Frontal cortex (tissue), 4 donors: ENCODE measurements around the gene SMCO2. TPM values are rescaled to one million over a fixed set of nuclear protein-coding genes. Genes with fewer than 3 reads are reported as not detected.

Source experiments
- DNase-seq, 2 donors: peaks; one replicate each; pipeline ENCODE4 v3.0.0; 2012; ENCODE audit warnings: low spot score in 2 of 2
- FAIRE-seq: peaks from 2 replicates; lab custom pipeline; 2012; peaks lifted over from hg19 to GRCh38; lab: Jason Lieb, UNC
- total RNA-seq: library from RNA; depleted of rRNA; stranded (reverse); fragments of >200 nt; gene quantifications from one replicate; pipeline ENCODE4 v1.2.3, GENCODE V29; 2014
- donor health status: control.
- donor health status: control.
- donor health status: control.

SMCO2 gene
- total RNA-seq, 1 donor from 2014 or later = not detected

DNA sequence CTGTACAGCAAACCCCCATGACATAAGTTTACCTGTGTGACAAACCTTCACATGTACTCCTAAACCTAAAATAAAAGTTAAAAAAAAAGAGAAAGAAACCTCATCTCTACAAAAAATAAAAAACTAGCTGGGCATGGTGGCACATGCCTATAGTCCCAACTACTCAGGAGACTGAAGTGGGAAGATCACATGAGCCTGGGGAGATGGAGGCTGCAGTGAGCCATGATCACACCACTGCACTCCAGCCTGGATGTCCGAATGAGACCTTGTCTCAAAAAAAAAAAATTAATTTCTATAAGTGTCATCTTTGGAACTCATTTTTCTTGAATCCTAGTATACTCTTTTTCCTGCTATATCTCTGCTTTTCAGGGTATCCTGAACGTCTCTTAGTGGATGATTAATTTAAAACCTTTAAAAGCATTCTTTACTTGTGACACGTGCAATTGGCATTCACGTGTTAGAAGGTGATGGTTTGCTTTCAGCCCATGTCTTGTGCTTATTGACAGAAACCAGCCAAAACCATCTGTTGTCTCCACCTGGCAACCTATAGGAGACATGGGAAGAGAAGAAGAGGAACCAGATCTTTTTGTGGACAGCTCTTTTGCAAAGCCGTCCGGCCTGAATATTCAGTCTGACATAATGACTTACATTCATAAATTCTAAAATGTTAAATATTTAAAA lies 46.9 kb downstream of the SMCO2 start:
- no peak for FAIRE-seq
- DNase-seq = no peak

- DNase-seq (no peak), FAIRE-seq (no peak)
Observed at GRCh38 chr12:27497446-27497845, 50.9 kb downstream of the SMCO2 start.

- FAIRE-seq (no peak), DNase-seq (no peak)
Observed at GRCh38 chr12:27498149-27498548, 51.6 kb downstream of the SMCO2 start.

DNA sequence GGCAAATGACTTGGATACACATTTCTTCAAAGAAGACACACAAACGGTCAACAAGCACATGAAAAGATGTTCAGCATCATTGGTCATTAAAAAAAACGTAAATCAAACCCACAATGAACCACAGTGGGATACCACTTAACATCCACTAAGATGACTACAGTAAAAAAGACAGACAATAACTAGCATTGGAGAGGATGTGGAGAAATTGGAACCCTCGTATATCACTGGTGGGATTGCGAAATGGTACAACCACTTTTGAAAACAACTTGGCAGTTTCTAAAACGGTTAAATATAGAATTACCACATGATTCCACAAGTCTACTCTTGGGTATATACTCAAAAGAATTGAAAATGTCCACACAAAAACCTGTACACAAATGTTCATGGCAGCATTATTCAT lies 52.2 kb downstream of the SMCO2 start:
- FAIRE-seq = no peak
- no peak for DNase-seq

DNA sequence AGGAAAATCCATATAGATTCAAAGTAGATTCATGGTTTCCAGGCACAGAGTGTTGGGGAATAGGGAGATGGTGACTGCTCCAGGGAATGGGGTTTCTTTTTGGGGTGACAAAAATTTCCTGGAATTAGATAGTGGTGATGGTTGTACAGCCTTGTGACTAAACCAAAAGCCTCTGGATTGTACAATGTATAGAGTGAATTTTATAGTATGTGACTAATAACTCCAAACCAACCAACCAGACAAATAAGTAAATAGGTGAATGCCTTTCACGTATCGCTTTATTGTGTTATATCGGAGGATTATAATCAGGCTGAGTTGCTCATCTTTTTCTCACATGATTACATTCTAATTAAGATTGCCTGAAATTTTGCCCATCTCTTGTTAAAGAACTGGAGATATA lies 52.8 kb downstream of the SMCO2 start:
- FAIRE-seq (no peak), DNase-seq (no peak)

GRCh38 chr12:27500546-27500945 lies 54.0 kb downstream of the SMCO2 start:
- FAIRE-seq (no peak), DNase-seq (no peak)

GRCh38 chr12:27502021-27502435 lies 55.5 kb downstream of the SMCO2 start:
- no peak for FAIRE-seq

DNA sequence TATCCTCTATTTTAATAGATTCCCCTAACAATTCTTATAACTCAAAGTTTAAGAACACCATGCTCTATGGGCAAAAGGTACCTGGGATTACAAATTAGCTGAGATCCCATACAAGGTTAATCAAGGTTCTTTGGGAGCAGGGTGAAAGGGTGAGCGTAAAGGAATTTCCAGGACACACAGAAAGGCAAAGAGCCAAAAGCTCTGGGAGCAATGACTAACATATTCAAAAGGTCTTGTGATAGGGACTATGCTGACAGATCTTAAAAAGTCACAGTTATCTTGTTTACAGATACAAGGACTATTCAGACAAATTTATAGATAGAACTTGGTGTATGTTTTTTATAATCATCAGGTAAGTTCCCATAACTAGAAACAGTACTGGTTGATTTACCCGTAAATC lies 58.0 kb downstream of the SMCO2 start:
- DNase-seq = no peak

More at GRCh38 chr12:27502021-27502435, 55.5 kb downstream of the SMCO2 start:
- DNase-seq = no peak

GRCh38 chr12:27505109-27505508 lies 58.6 kb downstream of the SMCO2 start:
- FAIRE-seq (no peak), DNase-seq (no peak)

More for the DNA sequence above, 58.0 kb downstream of the SMCO2 start:
- FAIRE-seq = no peak

- no peak for FAIRE-seq
Observed at GRCh38 chr12:27505761-27506160, 59.2 kb downstream of the SMCO2 start.

GRCh38 chr12:27506645-27507189 lies 60.2 kb downstream of the SMCO2 start:
- no peak for DNase-seq
- no peak for FAIRE-seq

More at GRCh38 chr12:27505761-27506160, 59.2 kb downstream of the SMCO2 start:
- DNase-seq = no peak

DNA sequence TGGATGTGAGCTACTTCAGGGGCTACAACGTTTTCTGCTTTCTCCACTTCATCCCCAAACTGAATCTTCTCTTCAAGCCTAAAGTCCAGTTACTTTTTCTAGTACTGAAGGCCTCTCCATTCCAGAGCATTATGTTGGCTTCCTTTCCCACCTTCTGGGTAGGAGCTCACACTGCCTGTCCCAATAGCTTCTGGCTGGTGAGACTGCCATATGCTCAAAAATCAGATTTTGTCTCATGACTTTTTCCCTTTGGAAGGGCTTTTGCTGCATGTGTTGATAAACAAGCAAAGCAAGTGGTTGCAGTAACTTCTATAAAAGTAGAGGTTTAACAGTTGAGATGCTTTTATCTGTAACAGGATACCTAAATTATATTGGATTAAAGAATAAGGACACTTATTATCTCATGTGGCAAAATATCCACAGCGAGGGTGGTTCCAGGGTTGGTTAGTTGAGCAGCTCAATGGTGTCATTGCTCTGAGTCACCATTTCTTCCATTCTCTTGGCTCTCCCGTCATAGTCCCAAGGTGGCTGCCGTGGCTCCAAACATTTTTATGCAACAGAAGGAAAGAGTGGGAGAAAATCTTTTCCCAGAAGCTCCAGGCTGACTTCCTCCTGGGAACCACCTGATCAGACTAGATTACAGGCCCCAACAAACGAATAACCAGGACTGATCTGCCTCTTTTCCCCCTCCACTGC lies 62.3 kb downstream of the SMCO2 start:
- FAIRE-seq (no peak), DNase-seq (no peak)

DNA sequence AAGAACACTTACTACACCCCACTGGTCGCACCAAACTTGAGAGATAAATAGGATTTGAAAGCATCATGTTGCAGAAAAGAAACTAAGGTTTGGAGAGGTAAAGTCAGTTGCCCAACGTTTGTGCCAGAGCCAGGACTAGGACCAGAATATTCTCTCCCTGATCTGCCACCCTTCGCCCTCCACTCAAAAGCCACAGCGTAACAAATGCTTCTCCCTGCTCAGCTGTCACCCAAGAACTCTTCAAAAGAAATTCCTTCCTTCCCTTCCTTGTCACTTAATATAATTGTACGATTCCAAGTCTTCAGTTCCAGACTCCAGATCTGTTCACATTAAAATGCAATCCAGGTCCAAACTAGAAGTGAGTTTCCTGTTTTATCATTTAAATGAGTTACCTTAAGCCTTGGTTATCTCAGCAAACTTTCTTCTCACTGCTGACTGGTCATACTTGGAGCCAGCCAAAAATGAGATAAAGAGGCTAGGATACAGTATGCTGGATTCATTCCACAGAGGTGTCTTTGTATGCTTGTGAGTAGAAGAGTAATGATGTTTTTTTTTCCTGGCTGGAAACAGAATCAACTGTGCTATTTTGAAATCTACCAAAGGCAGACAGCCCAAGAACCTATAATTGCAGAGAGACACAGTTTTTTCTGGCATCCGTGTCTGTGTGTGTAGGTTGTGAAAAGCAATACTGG lies 64.6 kb downstream of the SMCO2 start:
- DNase-seq (no peak), FAIRE-seq (no peak)

GRCh38 chr12:27511723-27512045 lies 65.1 kb downstream of the SMCO2 start:
- no peak for DNase-seq
- no peak for FAIRE-seq

- DNase-seq (no peak), FAIRE-seq (no peak)
Observed at GRCh38 chr12:27513155-27513824, 66.8 kb downstream of the SMCO2 start.

GRCh38 chr12:27515671-27516070 lies 69.1 kb downstream of the SMCO2 start:
- DNase-seq = no peak
- no peak for FAIRE-seq

DNA sequence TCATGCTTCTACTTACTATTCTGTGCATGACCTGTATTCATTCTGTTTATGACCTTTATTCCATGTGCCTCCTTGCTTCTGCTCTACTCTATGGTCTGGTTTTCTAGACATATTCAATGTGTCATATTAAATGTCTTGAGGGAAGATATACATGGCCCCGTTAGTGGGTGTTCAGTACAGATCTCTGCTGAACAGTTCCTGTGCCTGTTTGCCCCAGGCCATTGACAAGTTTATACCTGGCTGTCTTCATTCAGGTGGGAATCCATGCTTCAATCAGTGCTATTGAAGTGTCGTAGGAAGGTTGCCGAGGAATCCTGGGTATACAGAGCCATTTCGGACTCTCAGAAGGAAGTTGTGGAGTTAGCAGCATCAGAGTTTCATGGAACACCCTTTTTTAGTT lies 70.1 kb downstream of the SMCO2 start:
- no peak for DNase-seq
- no peak for FAIRE-seq

DNA sequence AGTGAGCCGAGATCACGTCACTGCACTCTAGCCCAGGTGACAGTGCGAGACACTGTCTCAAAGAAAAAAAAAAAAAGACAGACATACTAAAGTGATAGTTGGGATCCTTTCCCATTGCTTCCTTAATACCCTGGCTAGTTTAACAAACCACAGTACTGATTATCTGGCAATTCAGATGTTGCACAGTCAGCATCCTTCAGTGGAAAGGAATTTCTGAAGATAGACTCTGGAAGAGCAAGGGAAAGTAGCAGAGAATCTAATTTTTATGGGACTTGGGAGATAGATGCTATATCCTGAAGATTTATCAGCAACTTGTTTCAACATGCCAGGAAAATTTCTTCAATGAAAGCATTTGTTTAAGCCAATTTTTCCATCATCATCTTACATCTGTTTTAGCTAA lies 71.0 kb downstream of the SMCO2 start:
- FAIRE-seq = no peak
- no peak for DNase-seq

DNA sequence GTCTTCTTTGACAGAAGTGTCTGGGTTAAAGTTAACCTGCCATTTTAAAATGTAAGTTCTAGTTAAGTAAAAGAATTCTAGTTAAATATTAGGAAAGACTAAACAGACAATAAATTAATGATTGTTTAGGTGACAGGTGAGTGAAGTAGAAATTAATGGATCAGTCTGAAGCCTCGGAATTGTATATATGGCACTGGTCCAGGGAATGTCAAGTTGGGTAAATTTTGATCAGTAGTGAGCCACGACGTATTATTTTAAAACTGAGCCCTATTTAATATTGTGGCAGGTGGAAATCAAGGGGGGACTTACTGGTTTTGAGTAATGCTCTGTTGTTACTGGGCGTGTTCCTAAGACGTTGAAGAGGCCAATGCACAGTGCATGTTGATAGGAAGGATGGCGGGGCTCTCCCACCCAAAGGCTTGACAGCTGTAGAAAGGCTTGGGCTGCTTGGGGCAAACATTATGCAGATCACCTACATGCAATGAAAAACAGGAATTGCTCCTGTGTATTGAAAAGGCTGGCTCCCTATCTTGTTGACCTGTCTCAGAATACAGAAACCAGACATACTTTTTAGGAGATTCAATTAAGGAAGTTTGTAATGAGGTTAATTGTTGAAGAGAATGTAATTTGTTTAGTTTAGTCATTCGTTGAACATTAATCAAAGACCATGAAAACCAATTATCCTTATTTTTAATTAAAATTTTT lies 71.6 kb downstream of the SMCO2 start:
- no peak for FAIRE-seq
- DNase-seq = no peak

DNA sequence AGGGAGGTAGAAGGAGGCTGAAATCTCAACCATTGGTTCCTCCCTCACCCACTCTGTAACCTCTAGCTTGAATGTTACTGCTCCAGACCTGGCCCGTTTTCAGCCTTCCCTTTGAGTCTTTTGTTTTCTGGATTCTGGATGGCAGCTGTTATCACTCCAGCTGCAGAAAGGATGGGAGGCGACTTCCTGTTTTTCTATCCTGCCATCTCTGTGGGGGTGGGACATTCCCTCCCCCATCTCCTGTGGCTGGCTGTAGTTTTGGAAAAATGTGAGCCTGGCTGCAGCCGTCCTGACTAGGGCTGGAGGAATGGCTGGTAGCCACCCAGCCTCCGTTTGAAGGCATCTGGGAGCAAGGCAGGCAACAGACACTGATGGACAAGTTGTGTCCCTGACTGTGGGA lies 74.5 kb downstream of the SMCO2 start:
- no peak for DNase-seq
- no peak for FAIRE-seq
